Measurements from ENCODE around the gene COL5A1. TPM values are rescaled to one million over a fixed set of nuclear protein-coding genes. Genes with fewer than 3 reads are reported as not detected.

COL5A1 gene
- total RNA-seq, 5 donors from 2014 or later (not counting 1 experiment from before 2014, with no cell fraction given), result 0.18 to 2.3 (median 1.7) TPM

DNA sequence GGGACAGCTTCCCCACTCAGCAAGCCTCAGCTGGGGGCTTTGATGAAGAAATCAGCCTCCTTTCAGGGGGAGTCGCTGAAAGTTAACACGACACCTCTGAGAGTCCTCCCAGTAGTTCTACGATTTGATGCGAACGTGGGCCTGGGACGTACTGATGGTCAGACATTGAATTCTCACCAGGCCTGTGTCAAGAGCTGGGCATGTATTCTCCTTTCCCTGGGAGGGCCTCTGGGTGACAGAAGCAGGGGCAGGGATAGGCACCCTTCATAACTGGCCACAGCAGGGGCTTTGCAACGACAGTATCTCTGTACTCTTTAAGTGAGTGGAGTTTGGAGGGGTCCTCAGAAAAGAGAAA, 15.6 kb upstream of the COL5A1 start:
- ChIA-PET CTCF (no interaction called here), POLR2A (no interaction called here)
- H3K4me3 ChIP-seq (ENCODE audit: control insufficient read depth in 1 of 2, extremely low read depth in 1 of 2, low read length in 1 of 2), result no peak overlapping the region
- no peak for DNase-seq
- Mint-ChIP-seq H3K4me3 (no peak overlapping the region), H3K27me3 (peaks cover 0 to 10% of the 10 kb centered on the region in 2 donors), H3K27ac (no peak overlapping the region), H3K9me3 (no peaks in the 10 kb centered on the region), H3K4me1 (no peaks in the 10 kb centered on the region), H3K36me3 (no peaks in the 10 kb centered on the region)
- 96% methylated on average over 6 of the region's 7 CpGs for WGBS (ENCODE audit: insufficient coverage)
- no peak overlapping the region for H3K27ac ChIP-seq (ENCODE audit: low read length)
- no peaks in the 10 kb centered on the region for H3K4me1 ChIP-seq (ENCODE audit: control insufficient read depth in 1 of 2, extremely low read depth in 1 of 2, insufficient read depth in 2 of 2, low read length in 2 of 2)
- H3K27me3 ChIP-seq (replicated peaks in 1 of 2; ENCODE audit: control insufficient read depth in 2 of 2, extremely low read depth in 1 of 2, insufficient read depth in 2 of 2, low read length in 1 of 2), result peaks cover 0 to 25% of the 10 kb centered on the region in 2 experiments
- no peaks in the 10 kb centered on the region for H3K9me3 ChIP-seq
- no peaks in the 10 kb centered on the region for H3K36me3 ChIP-seq (ENCODE audit: control insufficient read depth in 2 of 2, extremely low read depth in 1 of 2, insufficient read depth in 1 of 2, low read length in 1 of 2)
- no peak for ATAC-seq (replicated peaks in 1 of 4)

DNA sequence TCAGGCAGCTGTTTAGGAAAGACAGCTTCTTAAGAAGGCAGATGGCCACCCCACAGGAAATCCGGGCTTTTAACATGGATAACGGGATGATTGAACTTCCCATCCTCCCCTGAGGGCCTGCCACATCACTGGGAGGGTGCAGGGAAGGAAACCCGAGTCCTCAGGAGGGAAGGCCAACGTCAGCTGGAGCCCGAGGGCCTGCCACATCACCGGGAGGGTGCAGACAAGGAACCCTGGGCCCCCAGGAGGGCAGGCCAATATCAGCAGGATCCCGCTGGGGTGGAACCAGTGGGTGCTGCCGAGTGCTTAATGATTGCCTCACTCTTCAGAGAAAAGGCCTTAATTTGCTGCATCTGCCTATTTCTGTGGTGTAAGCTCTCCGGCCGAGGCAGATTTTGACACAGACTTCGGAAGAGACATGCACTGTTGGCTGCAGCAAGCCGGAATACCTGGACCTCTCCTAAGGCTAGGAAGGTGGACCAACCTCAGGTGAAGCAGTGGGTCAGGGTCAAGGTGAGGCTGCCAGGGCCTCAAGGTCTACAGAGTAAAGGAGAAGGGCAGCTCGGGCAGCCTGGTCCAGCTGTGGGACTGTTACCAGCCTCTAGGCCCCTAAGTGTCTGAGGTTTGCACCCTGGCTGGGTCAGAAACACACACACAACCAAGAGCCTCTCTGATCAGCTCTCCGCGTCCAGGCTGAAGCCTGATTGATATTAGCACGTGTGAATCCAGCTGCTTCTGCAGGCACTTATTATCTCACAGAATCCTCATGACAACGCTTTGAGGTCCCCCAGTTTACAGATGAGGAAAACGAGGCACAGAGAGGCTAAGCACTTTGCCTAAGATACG, 14.8 kb upstream of the COL5A1 start:
- ChIA-PET CTCF (no interaction called here), POLR2A (no interaction called here)
- ATAC-seq (replicated peaks in 1 of 4), result no peak
- peaks cover 0 to 18% of the 10 kb centered on the region in 2 experiments for H3K27me3 ChIP-seq (replicated peaks in 1 of 2; ENCODE audit: control insufficient read depth in 2 of 2, extremely low read depth in 1 of 2, insufficient read depth in 2 of 2, low read length in 1 of 2)
- WGBS (ENCODE audit: insufficient coverage), result 68% methylated on average over 16 of the region's 19 CpGs
- no peak for DNase-seq
- H3K4me3 ChIP-seq (ENCODE audit: control insufficient read depth in 1 of 2, extremely low read depth in 1 of 2, low read length in 1 of 2), result no peak overlapping the region
- H3K9me3 ChIP-seq, result no peaks in the 10 kb centered on the region
- H3K36me3 ChIP-seq (ENCODE audit: control insufficient read depth in 2 of 2, extremely low read depth in 1 of 2, insufficient read depth in 1 of 2, low read length in 1 of 2), result no peaks in the 10 kb centered on the region
- Mint-ChIP-seq H3K36me3 (no peaks in the 10 kb centered on the region), H3K9me3 (no peaks in the 10 kb centered on the region), H3K4me3 (no peak overlapping the region), H3K4me1 (no peaks in the 10 kb centered on the region), H3K27me3 (peaks cover 0 to 8% of the 10 kb centered on the region in 2 donors), H3K27ac (no peak overlapping the region)
- H3K4me1 ChIP-seq (ENCODE audit: control insufficient read depth in 1 of 2, extremely low read depth in 1 of 2, insufficient read depth in 2 of 2, low read length in 2 of 2), result no peaks in the 10 kb centered on the region
- H3K27ac ChIP-seq (ENCODE audit: low read length), result no peak overlapping the region

DNA sequence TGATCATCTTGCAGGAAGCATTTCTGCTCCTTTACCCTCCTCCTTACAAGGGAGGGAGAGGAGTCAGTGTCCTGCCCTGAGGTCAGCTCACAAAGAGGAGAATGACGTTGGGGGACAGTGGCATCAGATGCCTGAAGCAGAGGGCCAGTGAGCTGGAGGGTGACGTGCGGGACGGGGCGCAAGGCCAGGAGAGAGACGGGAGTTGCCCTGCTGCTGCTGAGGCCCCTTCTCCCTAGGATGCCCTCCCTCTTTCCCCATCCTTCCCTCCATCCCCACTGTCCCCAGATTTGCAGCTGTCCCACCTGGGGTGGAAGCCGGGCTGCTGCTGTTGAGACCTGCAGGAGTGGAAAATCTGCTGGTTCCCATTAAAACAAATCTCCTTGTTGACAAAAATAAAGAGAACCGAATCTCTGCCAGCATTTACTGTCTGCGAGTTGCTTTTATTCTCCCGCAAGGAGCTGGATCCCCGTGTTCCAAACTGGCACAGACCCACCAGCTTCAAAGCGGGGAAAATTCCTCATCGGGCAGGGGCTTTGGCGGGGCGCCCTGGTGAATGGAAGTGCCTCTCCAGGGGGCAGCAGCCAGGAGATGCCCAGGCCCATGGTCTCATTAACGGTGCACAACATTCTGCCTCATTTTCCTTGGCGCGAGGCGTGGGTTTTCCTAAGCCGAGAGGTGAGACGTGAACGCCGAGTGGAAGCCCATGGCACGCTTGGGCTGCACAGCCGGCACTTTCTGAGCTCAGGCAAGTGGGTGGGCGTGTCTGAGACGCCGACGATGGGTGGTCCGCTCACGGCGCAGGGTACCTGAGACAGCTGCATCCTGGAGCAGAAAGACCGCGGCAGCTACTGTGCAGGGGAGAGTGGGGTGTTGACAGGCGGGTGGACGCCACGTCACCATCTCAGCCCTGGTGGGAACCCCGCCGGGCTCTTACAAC, 13.9 kb upstream of the COL5A1 start:
- H3K27ac Mint-ChIP-seq, result no peak overlapping the region
- Histone ChIP-seq H3K27me3 (replicated peaks in 1 of 2; ENCODE audit: control insufficient read depth in 2 of 2, extremely low read depth in 1 of 2, insufficient read depth in 2 of 2, low read length in 1 of 2) (peaks cover 0 to 17% of the 10 kb centered on the region in 2 experiments), H3K4me3 (ENCODE audit: control insufficient read depth in 1 of 2, extremely low read depth in 1 of 2, low read length in 1 of 2) (no peak overlapping the region), H3K4me1 (ENCODE audit: control insufficient read depth in 1 of 2, extremely low read depth in 1 of 2, insufficient read depth in 2 of 2, low read length in 2 of 2) (no peaks in the 10 kb centered on the region), H3K36me3 (ENCODE audit: control insufficient read depth in 2 of 2, extremely low read depth in 1 of 2, insufficient read depth in 1 of 2, low read length in 1 of 2) (no peaks in the 10 kb centered on the region), H3K27ac (ENCODE audit: low read length) (no peak overlapping the region), H3K9me3 (no peaks in the 10 kb centered on the region)
- no peak for DNase-seq
- POLR2A ChIA-PET, result no interaction called here
- ATAC-seq (replicated peaks in 1 of 4), result no peak
- no peaks in the 10 kb centered on the region for H3K36me3 Mint-ChIP-seq
- H3K9me3 Mint-ChIP-seq, result no peaks in the 10 kb centered on the region
- H3K4me1 Mint-ChIP-seq, result no peaks in the 10 kb centered on the region
- peaks cover 0 to 4% of the 10 kb centered on the region in 2 donors for H3K27me3 Mint-ChIP-seq
- 85% methylated on average over 27 of the region's 39 CpGs for WGBS (ENCODE audit: insufficient coverage)
- CTCF ChIA-PET, result no interaction called here
- H3K4me3 Mint-ChIP-seq, result no peak overlapping the region

DNA sequence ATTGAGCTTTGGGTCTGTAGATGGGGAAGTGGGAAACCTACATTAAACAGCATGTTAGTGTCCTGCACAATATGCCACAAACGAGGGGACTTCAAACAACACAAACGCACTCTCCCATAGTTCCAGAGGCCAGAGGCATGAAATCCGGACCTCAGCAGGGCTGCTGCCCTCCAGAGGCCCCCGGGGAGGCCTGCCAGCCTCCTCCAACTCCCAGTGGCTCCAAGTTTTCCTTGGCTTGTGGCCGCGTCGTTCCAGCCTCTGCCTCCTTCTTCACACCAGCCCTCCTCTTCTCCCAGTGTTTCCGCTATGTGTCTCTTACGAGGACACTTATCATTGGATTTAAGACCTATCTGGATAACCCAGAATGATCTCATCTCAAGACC, 13.3 kb upstream of the COL5A1 start:
- no peak for ATAC-seq (replicated peaks in 1 of 4)
- Histone ChIP-seq H3K27ac (ENCODE audit: low read length) (no peak overlapping the region), H3K36me3 (ENCODE audit: control insufficient read depth in 2 of 2, extremely low read depth in 1 of 2, insufficient read depth in 1 of 2, low read length in 1 of 2) (no peaks in the 10 kb centered on the region), H3K4me3 (ENCODE audit: control insufficient read depth in 1 of 2, extremely low read depth in 1 of 2, low read length in 1 of 2) (no peak overlapping the region), H3K4me1 (ENCODE audit: control insufficient read depth in 1 of 2, extremely low read depth in 1 of 2, insufficient read depth in 2 of 2, low read length in 2 of 2) (no peaks in the 10 kb centered on the region), H3K9me3 (no peaks in the 10 kb centered on the region), H3K27me3 (replicated peaks in 1 of 2; ENCODE audit: control insufficient read depth in 2 of 2, extremely low read depth in 1 of 2, insufficient read depth in 2 of 2, low read length in 1 of 2) (peaks cover 0 to 11% of the 10 kb centered on the region in 2 experiments)
- no peaks in the 10 kb centered on the region for H3K27me3 Mint-ChIP-seq
- no peaks in the 10 kb centered on the region for H3K4me1 Mint-ChIP-seq
- H3K9me3 Mint-ChIP-seq, result no peaks in the 10 kb centered on the region
- H3K4me3 Mint-ChIP-seq, result no peak overlapping the region
- no peak for DNase-seq
- H3K27ac Mint-ChIP-seq, result no peak overlapping the region
- CTCF ChIA-PET, result no interaction called here
- no peaks in the 10 kb centered on the region for H3K36me3 Mint-ChIP-seq
- POLR2A ChIA-PET, result no interaction called here
- WGBS (ENCODE audit: insufficient coverage), result 86% methylated on average over 9 of the region's 9 CpGs

DNA sequence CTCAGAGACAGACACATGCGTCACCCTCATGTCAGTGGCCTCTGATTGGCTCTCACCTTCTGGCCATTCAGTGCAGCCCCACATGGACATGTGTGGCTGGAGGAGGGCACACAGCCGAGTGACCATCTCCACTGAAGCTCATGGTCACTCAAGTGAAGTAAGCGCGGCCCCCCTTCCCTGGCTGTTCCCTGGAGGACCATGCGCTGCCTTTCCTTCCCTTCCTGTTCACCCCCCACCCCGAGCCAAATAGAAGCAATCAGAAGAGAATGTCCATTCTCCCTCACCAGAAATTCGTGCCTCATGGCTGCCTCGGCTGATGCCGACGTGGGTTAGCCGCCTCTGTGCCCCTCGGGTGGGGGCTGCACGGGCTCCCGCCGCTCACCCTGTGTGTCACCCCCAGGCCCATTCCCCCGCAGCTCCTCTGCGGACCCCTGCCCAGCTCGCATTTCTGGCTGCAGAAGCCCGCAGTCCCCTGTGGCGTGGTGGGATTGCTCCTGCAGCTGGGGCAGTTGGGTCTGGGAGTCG, 12.5 kb upstream of the COL5A1 start:
- Histone ChIP-seq H3K27ac (ENCODE audit: low read length) (no peak overlapping the region), H3K4me1 (ENCODE audit: control insufficient read depth in 1 of 2, extremely low read depth in 1 of 2, insufficient read depth in 2 of 2, low read length in 2 of 2) (no peaks in the 10 kb centered on the region), H3K27me3 (replicated peaks in 1 of 2; ENCODE audit: control insufficient read depth in 2 of 2, extremely low read depth in 1 of 2, insufficient read depth in 2 of 2, low read length in 1 of 2) (peaks cover 0 to 12% of the 10 kb centered on the region in 2 experiments), H3K36me3 (ENCODE audit: control insufficient read depth in 2 of 2, extremely low read depth in 1 of 2, insufficient read depth in 1 of 2, low read length in 1 of 2) (no peaks in the 10 kb centered on the region), H3K9me3 (no peaks in the 10 kb centered on the region), H3K4me3 (ENCODE audit: control insufficient read depth in 1 of 2, extremely low read depth in 1 of 2, low read length in 1 of 2) (no peak overlapping the region)
- DNase-seq (no peak), ATAC-seq (replicated peaks in 1 of 4) (no peak)
- no peak overlapping the region for H3K4me3 Mint-ChIP-seq
- no peaks in the 10 kb centered on the region for H3K27me3 Mint-ChIP-seq
- ChIA-PET CTCF (no interaction called here), POLR2A (no interaction called here)
- no peak overlapping the region for H3K27ac Mint-ChIP-seq
- WGBS (ENCODE audit: insufficient coverage), result 87% methylated on average over 21 of the region's 21 CpGs
- H3K9me3 Mint-ChIP-seq, result no peaks in the 10 kb centered on the region
- H3K36me3 Mint-ChIP-seq, result no peaks in the 10 kb centered on the region
- no peaks in the 10 kb centered on the region for H3K4me1 Mint-ChIP-seq

DNA sequence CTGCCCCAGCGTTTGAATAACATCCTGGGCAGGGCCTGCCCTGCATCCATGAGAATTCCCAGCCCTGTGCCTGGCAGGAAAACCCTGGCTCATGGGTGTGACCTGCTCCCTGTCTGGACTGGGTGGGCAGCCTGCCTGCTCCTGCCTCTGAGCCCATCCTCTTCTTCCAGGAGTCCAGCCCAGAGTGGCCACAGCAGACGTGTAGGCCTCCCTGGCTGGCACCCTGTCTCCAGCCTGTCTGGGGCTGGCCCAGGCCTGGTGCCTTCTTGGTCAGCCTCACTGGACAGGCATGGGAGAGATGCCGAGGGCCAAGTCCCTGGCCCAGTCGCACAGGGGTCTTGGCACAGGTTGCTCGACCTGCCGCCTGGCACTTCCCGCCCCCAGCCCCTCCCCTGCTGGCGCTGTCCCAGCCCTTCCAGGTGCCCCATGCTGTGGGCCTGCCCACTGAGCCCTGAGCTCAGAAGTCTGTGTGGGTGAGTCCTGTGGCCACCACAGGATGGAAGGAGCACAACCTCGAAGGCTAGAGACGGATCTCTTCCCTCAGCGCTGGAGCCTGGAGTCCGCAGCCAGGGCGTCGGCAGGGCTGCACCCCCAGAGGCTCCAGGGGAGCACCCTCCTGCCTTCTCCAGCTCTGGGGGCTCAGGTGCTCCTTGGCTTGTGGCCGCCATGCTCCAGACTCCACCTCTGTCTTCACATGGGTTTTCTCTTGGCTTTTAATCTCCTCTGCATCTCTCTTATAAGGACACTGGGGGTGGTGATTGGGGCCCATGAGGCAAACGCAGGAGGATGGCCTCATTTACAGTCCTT, 11.8 kb upstream of the COL5A1 start:
- Mint-ChIP-seq H3K36me3 (no peaks in the 10 kb centered on the region), H3K4me1 (no peaks in the 10 kb centered on the region), H3K9me3 (no peaks in the 10 kb centered on the region), H3K27me3 (no peaks in the 10 kb centered on the region), H3K27ac (no peak overlapping the region), H3K4me3 (no peak overlapping the region)
- no peaks in the 10 kb centered on the region for H3K36me3 ChIP-seq (ENCODE audit: control insufficient read depth in 2 of 2, extremely low read depth in 1 of 2, insufficient read depth in 1 of 2, low read length in 1 of 2)
- POLR2A ChIA-PET, result interaction anchor here in 1 of 2 donors (0.6 kb wide), 1 partner anchor 198 kb away, joined by 3 read pairs; no protein-coding TSS in a partner anchor
- no peak overlapping the region for H3K27ac ChIP-seq (ENCODE audit: low read length)
- WGBS (ENCODE audit: insufficient coverage), result 87% methylated on average over 15 of the region's 16 CpGs
- H3K27me3 ChIP-seq (replicated peaks in 1 of 2; ENCODE audit: control insufficient read depth in 2 of 2, extremely low read depth in 1 of 2, insufficient read depth in 2 of 2, low read length in 1 of 2), result peaks cover 0 to 13% of the 10 kb centered on the region in 2 experiments
- DNase-seq (no peak), ATAC-seq (replicated peaks in 1 of 4) (no peak)
- no peaks in the 10 kb centered on the region for H3K4me1 ChIP-seq (ENCODE audit: control insufficient read depth in 1 of 2, extremely low read depth in 1 of 2, insufficient read depth in 2 of 2, low read length in 2 of 2)
- H3K4me3 ChIP-seq (ENCODE audit: control insufficient read depth in 1 of 2, extremely low read depth in 1 of 2, low read length in 1 of 2), result no peak overlapping the region
- CTCF ChIA-PET, result no interaction called here
- H3K9me3 ChIP-seq, result no peaks in the 10 kb centered on the region

All from T-cell (primary cell).